Effector CD4-positive, alpha-beta T cell (primary cell): ENCODE data around the gene ZNF75A.

ENCODE experiments used
- DNase-seq: peaks from one replicate; pipeline ENCODE4 v3.0.0-alpha.2; 2020

Gene ZNF75A

GRCh38 chr16:3289998-3290673 lies 15.2 kb upstream of the ZNF75A start:
- DNase-seq, result no peak

DNA sequence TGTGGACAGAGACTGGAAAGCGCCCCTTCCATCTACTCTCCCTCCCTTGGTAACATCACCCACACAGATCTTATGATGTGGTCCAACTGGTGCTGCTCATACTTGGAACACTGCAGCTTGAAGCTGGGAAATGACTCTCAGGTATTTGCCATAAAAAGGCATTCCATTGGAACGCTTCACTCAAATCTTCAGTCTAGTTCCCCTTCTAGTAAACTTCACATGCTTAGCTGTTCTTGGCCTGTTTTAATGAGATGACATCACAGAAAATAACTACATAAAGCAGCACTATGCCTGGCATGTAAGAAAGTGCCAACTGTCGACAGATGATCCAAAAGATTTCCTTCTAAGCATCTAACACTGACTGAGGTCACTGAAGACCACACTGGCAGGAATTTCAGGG lies 12.7 kb upstream of the ZNF75A start:
- DNase-seq, result no peak

DNA sequence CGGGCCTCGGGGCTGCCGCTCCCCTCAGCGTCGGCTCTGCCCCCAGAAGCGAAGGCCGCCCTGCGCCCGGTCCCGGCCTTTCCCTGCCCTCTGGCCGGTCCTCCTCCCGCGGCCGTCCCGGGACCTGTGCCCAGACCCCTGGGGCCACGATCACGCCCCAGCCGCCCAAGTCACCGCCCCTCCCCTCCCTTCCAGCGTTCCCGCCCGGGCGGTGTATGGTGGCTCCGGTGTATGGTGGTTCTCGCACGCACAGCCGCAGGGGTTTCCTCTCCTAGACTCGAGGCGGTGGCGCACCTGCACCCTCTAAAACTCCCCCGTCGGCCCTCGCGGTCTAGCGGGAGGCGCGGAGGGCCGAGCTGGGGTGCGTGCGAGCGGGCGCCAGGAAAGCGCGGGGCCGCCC lies 10.1 kb upstream of the ZNF75A start:
- DNase-seq, result no peak

GRCh38 chr16:3295783-3296182 lies 9.5 kb upstream of the ZNF75A start:
- DNase-seq, result no peak

GRCh38 chr16:3304370-3304769 lies 927 bp upstream of the ZNF75A start:
- DNase-seq, result no peak

GRCh38 chr16:3306078-3306477 lies 781 bp downstream of the ZNF75A start:
- DNase-seq, result no peak

GRCh38 chr16:3311496-3311895 lies 6.2 kb downstream of the ZNF75A start:
- no peak for DNase-seq

DNA sequence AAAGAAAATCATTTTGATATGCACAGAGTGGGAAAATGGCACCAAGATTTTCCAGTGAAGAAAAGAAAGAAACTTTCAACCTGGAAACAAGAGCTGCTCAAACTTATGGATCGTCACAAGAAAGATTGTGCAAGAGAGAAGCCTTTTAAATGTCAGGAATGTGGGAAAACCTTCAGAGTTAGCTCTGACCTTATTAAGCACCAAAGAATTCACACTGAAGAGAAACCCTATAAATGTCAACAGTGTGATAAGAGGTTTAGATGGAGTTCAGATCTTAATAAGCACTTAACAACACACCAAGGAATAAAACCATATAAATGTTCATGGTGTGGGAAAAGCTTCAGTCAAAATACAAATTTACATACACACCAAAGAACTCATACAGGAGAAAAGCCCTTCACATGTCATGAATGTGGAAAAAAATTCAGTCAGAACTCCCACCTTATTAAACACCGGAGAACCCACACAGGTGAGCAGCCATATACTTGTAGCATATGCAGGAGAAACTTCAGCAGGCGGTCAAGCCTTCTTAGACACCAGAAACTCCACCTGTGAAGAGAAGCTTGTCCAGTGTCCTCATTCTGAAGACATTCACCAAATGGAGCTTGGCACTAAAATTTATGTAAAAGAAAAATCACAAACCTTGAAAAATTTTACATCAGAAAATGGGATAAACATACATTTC lies 12.2 kb downstream of the ZNF75A start:
- DNase-seq, result no peak

GRCh38 chr16:3321816-3322215 lies 16.5 kb downstream of the ZNF75A start:
- DNase-seq, result no peak

- no peak for DNase-seq
Observed at GRCh38 chr16:3327514-3327913, 22.2 kb downstream of the ZNF75A start.

DNA sequence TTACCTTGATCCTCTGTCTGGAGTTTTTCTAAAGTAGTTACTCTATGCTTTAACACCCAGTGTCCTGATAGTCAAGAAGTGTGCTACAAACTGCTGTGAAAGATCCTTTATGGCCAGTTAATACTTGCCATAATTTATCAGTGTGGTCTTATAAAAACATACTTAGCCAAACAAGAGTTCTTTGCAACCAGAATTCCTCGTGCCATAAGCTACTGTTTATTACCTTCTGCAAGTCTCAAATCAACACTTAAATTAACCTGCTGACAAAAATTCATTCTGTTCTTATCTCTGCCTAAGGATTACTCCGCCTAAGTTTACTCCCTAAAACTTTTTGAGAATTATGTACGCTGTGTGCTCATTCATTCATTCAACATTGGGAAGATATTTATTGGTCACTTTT lies 22.8 kb downstream of the ZNF75A start:
- no peak for DNase-seq

DNA sequence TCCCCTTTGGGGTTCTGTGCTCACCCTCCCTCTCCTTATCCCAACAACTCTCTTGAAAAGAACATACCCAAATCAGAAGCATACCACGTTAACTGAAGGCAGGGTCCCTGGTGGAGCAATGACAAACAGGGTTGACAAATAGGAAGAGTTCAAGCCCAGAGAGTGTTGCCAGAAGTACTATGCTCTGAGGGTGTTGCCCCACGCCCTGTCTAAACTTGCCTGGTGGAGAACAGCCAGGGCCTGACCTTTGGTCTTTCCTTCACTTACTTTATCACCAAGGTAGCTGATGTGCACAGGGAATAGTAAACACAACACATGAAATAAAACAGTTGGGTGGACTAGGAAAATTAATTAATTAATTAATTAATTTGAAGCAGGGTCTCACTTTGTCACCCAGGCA lies 23.3 kb downstream of the ZNF75A start:
- DNase-seq, result no peak

DNA sequence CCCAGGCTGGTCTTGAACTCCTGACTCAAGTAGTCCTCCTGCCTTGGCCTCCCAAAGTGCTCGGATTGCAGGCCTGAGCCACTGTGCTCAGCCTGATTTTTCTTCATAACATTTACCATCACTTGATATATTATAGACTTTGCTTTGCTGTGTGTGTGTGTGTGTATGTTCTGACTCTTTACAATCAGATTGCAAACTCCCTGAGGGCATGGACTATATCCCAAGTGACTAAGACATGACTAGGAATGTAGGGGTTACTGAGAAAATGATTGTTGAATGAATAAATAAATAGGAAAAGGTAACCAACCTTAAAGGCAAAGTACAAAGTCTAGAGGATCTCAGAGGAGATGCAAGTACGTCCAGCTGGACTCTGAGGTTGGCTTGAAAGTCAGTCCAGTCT lies 40.7 kb downstream of the ZNF75A start:
- no peak for DNase-seq

GRCh38 chr16:3347586-3347985 lies 42.3 kb downstream of the ZNF75A start:
- no peak for DNase-seq

- no peak for DNase-seq
Observed at GRCh38 chr16:3348547-3349167, 43.4 kb downstream of the ZNF75A start.

GRCh38 chr16:3349175-3349574 lies 43.9 kb downstream of the ZNF75A start:
- DNase-seq, result no peak

DNA sequence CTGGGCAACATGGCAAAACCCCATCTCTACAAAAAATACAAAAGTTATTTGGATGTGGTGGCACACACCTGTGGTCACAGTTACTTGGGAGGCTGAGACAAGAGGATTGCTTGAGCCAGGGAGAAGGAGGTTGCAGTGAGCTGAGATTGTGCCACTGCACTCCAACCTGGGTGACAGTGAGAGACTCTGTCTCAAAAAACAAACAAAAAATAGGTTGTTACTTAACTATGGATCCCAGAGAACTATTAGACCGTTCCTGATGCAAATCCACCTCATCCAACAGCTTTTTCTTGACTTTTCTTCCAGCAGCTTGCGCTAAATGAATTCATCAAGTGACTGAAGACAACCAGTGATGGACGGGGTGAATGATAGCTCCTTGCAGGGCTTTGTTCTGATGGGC lies 50.3 kb downstream of the ZNF75A start, which contains the start of gene OR2C1:
OR2C1 (plus strand) TSS at position 301 of the 400 bp plus-strand sequence; CDS start at position 353, 52 bp downstream.
- DNase-seq, result no peak

DNA sequence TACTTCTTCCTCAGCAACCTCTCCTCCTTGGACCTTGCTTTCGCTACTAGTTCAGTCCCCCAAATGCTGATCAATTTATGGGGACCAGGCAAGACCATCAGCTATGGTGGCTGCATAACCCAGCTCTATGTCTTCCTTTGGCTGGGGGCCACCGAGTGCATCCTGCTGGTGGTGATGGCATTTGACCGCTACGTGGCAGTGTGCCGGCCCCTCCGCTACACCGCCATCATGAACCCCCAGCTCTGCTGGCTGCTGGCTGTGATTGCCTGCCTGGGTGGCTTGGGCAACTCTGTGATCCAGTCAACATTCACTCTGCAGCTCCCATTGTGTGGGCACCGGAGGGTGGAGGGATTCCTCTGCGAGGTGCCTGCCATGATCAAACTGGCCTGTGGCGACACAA lies 50.8 kb downstream of the ZNF75A start:
- DNase-seq, result no peak

DNA sequence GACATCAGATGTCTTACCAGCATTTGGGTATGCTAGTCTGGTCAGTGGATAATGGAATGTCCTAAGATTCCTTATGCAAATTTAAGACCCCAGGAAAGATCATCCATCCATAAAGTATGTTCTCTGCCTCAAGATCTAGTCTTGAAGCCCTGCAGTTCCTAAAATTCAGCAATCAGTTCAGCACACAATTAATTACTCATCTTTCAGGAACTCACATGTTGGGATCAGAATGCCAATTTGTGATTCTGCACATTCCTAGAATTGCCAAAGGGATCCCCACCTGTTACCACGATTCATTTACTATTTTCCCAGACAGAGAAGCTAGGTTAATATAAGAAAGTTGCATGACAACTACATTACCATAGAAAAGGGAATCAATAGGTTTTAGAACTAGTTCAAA lies 53.6 kb downstream of the ZNF75A start:
- no peak for DNase-seq

DNA sequence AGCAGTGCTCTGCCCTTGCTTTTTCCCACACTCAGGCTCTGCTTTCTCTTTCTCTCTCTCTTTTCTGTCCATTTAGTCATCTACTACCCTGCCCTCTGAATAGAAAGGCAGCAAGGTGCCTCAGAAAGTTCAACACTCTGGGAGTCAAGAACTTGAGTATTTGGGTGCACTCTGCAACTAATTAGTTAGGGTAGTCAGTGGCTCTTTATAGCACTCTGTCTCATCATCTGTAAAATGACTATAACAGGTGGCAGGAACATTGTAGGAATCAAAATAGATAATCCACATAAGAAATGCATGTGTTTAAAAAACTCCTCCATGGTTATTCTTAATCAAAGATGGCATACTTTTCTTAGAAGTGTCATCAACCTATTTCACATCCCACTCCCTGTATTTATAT lies 57.6 kb downstream of the ZNF75A start:
- DNase-seq, result no peak

DNA sequence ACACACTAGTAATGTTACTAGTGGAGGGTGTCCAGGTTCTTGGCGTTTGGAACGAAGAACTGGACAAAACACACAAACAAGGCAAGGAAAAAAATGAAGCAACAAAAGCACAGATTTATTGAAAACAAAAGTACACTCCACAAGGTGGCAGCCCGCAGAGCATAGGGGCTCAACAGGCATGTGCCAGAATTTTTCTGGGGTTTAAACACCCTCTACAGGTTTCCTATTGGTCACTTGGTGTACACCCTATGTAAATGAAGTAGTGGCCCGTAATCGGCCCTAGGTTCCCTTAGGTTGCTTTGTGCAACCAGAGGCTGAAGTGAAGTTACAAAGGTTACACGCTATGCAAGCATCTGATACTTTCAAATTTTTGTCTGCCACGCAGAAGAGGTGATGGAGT lies 58.5 kb downstream of the ZNF75A start:
- DNase-seq, result no peak

DNA sequence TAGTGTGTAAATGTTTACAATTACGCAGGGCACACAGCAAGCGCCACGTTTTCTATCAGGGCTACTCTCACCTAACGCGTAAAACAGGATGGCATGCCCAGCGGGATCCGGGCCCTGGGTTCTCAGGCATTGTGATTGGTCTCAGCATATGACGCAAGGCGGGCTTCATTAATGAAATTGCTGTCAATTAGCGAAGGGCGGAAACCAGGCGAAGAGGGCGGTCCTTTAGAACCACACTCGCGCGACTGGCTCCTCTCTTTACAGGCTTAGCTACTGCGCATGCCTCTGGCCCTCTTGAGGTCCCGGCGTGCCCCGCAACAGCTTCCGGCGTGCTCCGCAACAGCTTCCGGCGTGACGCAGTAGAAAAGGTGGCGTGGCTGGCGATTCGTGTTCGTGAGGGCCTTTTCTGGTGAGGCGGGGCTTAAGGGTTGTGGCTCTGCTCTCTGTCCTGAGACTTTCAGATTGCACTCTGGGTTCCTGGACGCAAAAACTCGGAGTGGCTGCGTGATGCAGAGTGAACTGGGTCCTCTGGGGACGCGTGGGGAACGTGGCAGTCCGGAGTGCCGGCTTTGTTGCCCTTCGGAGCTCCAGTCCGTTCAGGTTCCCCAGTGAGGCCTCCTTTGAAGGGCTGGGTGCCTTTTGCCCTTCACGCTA lies 59.6 kb downstream of the ZNF75A start:
- peak; percentile 74 for DNase-seq
